Kidney tubule cell (primary cell): Measurements from ENCODE around the gene FOXN1.

Experiments used
- DNase-seq: peaks from one replicate; pipeline ENCODE4 v3.0.0-alpha.2; 2018; ENCODE audit warnings: low spot score

FOXN1 gene

DNA sequence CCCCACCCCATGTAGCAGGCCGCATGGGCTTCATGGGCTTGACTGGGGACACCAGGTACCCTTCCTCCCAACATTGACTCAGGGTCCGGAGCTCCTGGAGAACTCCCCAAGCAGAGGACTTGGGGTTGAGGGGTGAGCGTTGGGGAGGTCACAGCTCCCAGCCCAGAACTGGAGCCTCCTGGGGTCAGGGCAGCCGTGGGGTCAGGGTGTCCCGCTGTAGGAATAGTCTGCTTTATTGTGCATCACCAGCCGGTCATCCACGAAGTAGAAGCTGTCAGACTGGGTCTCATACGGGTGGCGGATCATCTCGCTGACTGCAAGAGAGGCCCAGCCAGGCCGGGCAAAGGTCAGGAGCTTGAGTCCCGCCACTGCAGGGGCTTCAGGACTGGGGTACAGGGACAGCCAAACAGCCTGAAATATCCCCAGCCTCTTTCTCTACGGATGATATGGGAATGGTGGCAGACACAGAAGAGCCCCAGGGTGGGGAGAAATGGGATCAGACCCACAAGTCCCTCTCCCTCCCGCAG lies 41.0 kb downstream of the FOXN1 start:
- DNase-seq: no peak

DNA sequence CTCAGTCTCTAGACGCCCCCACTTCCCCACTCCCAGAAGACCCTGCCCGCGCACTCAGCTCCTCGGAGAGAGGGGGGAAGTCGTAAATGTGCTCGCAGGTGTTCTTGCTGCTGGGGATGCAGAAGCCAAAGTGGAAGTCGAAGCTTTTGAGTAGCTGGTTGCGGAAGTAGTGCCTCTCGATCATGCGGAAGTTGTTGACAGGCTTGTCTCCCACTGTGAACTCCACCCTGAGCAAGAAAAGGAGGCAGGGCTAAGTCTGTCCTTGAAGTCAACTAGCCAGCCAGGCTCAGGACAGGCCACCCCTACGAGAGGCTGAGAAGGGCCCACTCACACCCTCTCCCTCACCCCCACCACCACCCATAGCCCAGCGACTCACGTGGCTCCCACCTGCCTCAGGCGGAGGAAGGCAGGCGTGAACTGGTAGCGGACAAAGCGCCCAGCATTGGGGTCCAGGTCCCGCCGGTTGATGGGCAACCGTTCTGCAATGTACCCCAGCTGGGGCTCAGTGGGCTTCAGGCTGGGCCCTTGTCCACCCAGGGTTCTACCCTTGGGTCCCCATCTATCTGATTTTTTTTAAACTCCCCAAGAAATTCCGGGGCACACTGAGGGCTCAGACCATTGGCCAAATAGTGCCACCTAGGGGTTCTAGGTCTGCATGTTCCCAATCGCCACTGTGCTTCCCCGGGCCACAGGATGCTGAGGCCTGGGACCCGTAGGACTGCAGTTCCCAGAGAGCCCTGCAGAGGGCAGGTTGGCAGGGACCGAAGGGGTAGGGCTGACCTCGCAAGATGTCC lies 41.7 kb downstream of the FOXN1 start:
- peak; percentile 81 for DNase-seq

DNA sequence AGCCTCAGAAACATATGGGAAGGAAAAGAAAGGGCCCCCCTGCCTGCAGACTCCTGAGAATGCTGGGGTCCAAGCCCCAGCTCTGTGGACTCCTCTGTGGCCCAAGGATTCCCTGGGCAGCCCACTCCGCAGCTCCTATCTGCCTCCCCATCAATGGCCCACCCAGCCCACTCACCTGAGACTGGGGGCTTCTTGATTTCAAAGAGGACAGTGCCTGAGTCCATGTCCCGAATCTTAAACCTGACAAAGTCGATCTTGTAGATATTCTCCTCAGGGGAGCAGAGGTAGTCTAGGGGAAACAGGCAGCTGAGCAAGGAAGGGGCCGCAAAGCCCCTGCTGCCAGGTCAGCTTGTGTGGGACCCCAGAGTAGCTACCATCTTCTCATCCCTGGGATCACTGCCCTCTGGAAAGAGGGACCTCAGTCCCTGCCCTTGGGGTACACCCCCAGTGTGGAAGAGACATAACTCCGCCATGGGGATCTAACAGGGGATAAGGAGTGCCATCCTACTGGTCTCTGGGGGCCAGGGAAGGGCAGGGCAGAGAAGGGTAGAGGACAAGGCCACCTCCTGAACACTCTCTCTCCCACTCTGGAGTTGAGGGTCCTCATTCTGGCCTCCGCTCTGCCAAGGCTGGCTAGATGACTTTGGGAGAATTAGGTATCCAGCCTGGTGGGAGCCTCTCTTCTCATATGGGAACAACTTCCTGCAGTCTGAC lies 42.4 kb downstream of the FOXN1 start:
- no peak for DNase-seq

DNA sequence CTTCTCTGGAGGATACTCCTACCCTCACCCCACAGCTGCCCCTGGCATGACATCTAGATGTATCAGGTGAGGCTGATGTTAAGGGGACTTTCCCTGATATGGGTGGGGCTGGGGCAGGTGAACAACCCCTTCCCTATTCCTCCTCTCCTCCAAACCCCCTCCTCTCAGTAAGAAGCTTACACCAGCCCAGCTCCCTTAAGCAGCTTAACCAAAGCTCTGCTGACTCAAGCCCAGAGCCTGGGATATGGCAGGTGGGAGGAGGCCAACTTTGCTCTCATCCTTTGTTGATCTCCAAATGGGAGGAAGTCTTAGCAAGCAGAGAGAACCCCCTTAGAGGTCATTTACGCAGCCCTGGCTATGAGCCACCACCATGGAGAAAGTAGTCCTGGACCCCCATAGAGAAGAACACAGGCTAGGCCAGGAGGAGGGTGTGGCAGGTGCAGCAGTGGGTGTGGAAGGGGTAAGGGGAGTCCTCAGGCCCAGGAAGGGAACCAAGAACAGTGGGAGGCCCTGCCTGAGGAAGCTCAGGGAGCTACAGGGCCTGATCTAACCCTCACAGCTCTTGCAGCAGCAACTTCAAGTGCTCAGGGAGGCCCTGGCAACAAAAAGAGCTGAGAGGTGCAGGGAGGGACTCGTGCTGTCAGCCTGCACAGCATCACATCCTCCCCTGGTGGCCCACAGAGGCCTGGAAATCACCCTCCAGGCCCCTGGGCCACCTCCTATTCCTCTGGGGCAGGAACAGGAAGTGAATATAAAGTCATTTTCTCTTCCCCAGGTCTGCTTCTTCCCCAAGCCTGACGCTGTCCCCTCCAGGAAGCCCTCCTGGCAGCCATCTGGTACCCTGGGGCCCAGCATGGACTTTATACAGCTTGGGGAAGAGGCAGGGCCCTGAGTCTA lies 43.3 kb downstream of the FOXN1 start:
- peak; percentile 37 for DNase-seq

DNA sequence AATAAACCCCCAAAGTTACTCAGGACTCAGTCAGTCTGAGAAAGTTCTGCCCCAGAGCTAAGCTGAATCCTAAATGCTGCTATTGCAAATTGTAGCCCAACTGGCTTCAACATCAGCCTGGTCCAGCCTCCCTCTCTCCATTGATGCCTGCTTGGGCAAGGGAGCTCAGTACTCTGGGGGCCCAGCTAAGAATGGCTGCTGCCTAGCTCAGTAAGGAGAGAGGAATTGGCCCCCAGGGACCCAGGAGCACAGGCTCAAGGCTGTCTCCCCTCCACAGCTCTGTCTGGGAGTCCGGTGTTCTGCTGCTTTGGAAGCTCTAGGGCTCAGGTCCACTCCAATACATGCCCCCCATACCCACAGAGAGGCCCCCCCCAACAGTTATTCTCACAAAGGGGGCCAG lies 44.7 kb downstream of the FOXN1 start:
- no peak for DNase-seq

DNA sequence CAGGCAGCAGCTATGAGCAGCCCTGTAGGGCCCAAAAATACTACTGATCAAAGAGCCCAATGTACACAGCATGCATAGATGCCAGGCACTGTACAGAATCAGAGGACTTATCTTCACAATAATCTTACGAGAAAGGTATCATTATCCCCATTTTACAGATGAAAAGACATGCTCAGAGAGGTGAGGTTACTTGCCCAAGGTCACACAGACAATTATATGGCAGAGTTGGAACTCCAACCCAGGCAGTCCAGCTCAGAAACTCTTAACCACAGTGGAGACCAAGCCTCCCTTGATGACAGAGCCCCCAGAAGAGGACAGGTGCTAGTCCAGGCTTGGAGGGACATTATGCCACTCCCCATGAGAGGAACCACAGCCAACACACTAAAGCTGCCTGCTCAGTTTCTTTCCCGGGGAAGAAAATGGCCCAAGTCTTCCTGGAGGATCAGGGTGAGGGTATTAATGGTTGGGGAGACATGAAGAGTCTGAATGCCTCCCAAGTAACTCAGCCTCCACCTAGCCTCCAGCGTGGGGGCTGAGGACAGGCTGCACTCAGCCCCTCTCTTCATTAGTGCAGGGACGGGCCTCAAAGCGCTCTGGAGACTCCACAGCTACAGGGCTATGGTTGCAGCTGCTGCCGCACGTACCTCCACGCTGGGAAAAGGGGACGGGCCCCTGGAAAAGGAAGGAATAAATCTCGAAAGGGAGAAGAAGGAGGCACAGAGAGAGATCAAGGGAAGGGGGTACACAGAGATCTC lies 45.5 kb downstream of the FOXN1 start:
- DNase-seq: peak; percentile 25

DNA sequence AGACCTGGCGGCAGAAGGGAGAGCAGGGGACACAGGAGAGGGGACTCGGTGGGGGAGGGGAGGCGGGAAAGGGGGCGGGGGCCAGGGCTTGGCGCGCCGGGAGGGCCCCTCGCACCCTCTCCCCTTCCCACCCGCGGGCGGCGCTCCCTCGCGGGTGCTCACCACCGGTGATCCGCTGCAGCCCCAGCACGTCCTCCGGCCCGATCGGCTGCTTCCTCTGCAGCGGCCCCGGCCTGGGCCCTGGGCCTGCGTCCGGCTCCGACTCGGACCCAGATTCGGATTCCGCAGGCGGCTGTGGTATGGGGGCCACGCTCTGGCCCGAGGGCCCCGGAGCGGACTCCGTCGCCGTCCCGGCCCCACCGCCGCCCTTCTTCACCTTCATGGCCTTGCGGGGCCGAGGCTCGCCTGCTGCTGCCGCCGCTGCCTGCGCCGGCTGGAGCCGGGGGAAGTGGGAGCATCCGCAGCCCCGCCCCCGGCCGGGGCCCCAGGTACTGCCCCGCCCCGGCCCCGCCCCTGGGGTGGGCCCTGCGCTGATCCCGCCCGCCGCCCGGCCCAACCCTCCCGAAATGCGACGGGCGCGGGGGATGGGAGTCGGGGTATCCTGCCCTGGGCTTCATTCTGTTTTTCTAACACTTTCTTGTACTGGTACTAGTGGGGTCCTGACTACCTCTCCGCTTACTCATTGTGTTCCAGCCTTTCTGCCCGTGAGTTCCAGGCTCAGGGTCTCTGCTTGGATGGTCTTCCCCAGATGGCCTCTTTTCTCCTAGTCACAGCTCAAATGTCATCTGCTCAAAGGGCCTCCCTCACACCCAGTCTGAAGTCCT lies 46.2 kb downstream of the FOXN1 start, which contains the start of gene UNC119:
TSS of gene UNC119 (minus strand) at position 449 of the 824 bp plus-strand sequence. CDS start at position 382, 67 bp downstream.
- DNase-seq: peak; percentile 78

DNA sequence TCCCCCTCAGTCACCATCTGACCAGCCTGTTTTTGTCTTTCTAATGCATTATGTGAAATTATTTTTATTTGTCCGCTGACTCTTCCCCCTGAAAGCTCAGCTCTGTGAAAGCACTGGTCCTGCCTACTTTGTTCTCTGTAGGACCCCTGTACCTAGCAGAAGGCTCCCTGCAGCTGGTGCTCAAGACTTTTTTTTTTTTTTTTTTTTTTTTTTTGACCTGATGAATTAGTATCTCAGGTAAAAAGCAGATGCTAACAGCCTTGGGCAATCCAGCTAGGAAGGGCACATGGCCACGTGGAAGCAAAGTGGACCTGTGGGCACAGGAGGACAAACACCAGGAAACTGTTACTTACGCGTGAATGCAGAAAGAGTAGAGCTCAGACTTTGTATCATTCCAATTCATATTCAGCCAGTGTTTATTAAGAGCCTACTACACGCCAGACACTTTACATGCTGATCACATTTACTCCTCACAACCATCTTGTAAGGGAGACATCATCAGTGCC lies 46.9 kb downstream of the FOXN1 start:
- DNase-seq: no peak

DNA sequence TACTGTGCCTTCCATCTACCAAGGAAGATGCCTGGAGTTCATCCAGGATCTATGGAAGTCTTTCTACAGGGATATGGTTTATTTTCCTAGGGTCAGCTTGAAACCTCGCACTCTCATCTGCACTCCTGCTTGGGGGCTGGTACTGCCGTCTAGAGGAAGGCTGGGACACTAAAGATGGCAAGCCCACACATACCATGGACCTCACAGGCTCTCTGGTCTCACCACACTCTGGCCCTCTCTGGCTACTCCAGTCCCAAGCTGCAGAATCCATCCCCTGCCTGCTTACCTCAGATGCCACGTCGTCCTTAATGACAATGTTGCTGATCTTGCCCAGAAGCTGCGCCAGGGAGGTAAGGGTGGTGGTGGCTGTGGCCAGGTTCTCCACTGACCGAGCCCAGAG lies 48.4 kb downstream of the FOXN1 start:
- no peak for DNase-seq

DNA sequence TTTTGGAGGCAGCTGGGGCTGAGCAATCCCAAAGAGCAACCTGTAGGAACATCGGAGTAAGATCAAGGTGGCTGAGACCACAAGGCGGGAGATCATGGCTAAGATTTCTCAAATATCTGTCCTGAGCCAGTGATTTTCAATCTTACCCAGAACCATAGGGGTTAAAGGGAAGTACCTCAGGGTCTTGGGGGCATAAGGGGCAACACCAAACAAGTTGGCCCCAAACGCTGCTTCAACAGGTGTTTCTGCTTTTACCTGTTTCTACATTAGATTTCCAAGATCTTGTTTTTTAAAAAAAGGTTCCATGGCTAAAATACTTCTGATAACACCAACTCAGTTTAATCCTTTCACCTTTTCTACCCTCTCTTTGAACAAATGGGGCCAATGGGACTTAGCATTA lies 48.9 kb downstream of the FOXN1 start:
- DNase-seq: no peak

DNA sequence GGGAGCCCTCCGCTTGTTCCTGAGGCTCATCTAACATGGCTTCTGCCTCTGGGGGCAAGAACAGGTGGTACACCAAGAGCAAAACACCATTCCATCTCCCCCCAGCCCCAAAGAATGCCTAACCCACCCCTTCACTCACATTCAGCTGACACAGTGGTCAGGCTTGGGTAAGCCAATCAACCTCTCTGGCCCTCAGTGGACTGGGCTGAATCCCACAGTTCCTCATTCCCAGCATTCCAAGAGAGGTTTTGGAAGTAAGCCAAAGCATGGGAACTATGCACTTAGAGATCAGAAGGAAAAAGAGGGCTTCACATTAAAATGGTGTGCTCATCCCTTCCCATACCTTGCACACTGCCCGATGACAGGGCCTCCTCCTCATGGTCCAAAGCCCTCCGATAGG lies 57.3 kb downstream of the FOXN1 start:
- peak; percentile 93 for DNase-seq

DNA sequence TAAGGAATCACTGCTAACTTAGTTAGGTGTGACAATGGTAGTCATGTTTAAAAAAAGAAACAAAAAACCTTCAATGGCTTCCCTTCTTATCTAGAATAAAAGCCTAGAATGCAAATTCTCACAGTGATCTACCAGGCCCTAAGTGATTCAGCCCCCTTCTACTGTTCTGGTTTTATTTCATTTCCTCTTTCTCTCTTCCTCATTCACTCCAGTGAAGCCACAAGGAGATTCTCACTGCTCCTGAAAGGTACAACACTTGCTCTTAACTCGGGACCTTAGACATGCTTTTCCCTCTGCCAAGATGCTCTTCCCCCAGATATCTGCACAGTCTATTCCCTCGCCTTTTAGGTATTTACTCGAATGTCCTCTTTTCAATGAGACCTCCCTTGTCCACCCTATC lies 61.5 kb downstream of the FOXN1 start:
- DNase-seq: peak; percentile 22

DNA sequence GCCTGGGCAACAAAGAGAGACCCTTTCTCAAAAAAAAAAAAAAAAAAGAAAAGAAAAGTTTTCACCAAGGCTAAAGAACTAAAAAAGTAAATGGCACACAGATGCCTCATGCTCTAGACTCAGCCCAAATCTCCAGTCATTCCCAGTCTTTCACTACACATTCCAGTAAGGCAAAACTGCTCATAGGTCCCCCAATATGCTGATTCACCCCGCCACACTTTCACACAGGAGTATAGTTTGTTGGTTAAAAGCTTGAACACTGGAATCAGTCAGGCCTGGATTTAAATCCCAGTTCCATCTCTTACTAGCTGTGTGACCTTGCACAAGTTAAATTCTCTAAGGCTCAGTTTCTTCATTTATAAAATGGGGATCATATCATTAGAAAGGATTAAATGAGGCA lies 63.3 kb downstream of the FOXN1 start:
- DNase-seq: no peak

DNA sequence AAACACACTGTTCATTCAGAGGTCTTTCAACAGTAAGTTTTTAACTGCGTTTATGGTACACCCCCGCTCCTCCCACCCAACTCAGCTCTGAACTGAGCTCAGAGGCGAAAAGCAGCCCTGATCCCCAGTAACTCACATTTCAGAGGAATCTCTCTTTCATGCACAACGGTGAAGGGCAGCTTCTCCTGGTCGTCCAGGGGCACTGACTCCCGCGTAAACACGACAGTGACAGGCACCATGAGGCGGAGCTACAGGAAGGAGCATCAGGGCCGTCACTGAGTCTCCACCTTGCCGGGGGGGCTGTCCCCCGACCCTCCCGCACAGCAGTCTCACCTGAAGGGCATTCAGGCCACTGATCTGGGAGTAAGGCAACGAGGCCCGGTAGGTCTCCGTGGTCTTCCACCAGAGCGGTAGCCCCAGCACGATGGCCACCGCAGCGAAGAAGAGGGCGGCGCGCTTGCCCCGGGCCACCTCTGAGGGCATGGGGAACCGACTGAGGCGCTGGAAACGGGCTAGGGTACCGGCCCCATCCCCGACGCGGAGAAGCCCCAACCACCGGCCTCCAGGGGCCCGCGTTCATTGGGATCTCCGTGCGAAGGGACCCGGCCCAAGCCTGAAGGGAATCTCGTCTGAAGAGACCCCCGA lies 64.7 kb downstream of the FOXN1 start:
- peak; percentile 46 for DNase-seq

DNA sequence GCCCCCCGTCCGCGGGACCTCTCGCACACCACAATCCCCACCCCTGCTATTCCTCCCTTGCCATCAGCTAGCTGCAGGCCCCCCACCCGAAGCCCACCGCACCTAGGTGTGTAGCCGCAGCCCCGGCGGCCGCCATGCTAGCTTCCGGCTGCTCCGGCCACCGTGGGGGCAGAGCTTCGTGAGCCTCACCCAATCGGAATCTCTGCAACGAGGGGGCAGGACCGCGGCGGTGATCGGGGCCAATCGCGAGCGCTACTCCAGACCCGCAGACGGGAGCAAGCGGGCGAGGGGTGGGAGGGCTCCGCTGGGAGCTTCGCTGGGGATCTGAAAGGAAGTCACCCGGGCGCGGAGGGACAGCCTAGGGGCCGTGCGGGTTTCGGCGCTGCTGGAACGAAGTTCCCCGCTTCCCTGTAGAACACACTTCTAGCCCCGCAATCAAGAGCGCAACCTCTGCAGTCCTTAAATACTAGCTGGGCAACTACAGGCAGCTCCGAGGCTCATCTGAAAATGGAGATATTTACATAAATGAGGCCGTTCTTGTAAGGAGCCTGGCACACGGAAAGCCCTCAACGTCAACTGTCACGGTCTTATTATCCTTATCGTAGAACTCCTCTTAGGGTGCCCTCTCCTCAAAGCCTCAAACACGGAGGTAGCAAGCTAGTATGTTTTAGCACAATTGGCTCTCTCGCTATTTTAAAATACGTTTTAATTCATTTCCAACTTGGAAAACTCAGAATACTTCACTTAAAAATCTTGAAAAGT lies 65.4 kb downstream of the FOXN1 start, which contains the start of gene PIGS:
TSS of gene PIGS (minus strand) at position 164 of the 762 bp plus-strand sequence. CDS start at position 136, 28 bp downstream.
- DNase-seq: peak; percentile 94

DNA sequence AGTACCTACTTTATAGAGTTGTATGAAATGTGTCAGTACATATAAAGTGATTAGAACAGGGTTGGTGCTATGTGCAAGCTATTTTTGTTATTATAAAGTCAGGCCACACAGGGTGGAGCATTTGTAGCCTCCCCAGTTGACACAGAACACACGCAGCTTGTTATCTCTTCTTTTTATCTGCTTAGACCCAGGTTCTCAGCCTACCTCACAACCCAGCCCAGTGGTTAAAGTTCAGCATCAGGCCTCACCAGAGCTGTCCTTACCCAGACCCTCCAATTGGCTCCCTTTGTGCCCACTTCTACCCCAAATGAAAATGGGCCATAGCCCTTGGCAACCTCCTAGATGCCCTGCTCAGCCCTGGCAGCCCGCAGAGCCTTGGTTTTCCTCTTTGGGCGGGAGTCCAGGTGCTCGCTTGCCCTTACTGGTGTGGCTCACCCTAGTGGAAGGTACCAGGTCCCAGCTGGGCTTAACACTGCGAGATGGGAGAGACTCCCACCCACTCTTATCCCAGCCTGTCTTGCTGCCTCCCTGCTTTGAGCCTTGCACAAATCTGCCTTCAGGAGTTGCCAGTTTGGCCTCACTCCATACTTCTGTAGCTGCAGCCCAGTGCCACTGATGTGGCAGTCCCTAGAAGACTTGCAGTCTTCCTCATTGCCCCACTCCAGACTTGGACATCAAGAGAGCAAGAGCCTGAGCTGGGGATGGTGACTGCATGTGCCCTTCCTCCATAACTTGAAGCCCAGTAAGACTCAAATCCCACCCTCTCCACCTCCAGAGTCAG lies 66.3 kb downstream of the FOXN1 start:
- DNase-seq: no peak

DNA sequence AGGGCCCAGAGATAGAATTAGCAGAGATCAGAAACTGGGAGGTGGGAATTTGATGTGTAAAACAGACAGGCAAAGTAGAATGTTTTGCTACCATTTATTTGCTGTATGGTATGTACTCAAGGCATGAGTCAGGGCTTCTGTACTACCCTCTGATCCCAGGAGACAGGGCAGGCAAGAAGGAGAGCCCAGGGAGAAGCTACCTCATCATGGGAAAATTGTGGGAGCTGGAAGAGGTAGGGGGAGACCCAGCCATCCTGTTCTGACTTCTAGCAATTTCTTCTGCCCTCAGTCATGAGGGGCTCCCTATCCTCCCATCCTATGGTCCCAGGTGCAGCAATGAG lies 66.9 kb downstream of the FOXN1 start:
- no peak for DNase-seq

DNA sequence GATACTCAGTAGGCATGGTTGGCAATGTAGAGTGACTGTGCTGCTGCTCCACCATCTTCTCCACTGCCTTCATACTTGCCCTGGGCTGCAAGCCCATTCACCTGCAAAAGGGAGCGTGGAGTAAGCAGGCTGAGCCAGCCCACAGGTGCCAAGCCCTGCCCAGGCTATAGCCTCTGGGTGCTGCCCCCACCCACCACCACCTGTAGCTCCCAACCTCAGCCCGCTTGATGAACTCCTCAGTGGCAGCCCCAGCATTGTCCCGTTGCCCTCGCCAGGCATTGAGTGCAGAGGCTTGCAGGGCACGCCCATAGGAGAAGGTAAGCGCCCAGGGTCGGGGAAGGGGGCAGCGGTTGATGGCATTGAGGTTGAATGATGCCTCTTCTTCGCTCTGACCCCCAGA lies 67.4 kb downstream of the FOXN1 start:
- no peak for DNase-seq
